ENCODE results near the gene CCDC197.

DNA sequence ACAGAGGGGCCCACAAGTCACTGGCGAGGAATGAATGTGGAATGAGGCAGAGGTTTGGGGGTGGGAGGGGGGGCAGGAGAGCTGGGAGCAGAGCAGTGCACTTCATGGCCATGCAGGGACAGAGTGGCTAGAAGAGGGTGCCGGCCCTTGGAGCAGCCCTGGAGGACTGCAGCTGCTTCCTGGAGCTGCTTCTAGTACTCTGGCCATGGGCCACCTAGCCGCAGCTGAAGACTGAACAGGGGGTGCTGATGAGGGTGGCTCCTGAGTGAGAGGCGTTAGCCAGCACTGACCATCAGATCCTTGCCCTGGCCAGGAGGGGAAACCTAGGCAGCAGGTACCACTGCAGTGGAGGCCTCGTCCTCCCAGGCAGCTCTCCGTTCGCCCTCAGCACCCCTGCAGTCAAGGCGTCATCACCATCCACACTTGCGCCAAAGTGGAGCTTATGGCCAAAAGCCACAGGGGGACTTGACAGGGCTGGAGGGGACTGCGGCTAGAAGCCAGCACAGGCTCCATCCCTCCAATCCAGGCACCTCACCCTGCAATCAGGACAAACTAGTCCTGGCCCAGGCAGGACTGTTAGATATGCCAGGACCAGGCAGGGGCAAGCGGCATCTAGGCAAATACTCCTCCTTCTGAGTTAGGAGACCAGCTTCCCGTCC lies 45.5 kb downstream of the CCDC197 start:
- TF ChIP-seq, protein P1, sequence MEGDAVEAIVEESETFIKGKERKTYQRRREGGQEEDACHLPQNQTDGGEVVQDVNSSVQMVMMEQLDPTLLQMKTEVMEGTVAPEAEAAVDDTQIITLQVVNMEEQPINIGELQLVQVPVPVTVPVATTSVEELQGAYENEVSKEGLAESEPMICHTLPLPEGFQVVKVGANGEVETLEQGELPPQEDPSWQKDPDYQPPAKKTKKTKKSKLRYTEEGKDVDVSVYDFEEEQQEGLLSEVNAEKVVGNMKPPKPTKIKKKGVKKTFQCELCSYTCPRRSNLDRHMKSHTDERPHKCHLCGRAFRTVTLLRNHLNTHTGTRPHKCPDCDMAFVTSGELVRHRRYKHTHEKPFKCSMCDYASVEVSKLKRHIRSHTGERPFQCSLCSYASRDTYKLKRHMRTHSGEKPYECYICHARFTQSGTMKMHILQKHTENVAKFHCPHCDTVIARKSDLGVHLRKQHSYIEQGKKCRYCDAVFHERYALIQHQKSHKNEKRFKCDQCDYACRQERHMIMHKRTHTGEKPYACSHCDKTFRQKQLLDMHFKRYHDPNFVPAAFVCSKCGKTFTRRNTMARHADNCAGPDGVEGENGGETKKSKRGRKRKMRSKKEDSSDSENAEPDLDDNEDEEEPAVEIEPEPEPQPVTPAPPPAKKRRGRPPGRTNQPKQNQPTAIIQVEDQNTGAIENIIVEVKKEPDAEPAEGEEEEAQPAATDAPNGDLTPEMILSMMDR (IDR thresholded peaks at IDR 0.05), result no peak
- TF ChIP-seq POLR2A (IDR thresholded peaks at IDR 0.05), result no peak

Data from body of pancreas (tissue), 4 donors.